Neural progenitor cell (in vitro differentiated cells): ENCODE results near the gene PEX11G. TPM values are rescaled to one million over a fixed set of nuclear protein-coding genes. Genes with fewer than 3 reads are reported as not detected.

Experiments used
- DNase-seq: peaks from one replicate; pipeline ENCODE4 v3.0.0-alpha.2; 2016; ENCODE audit warnings: low spot score
- H2AFZ ChIP-seq: fragments of 200-600 bp; sonication (generic); replicated peaks from 2 replicates; pipeline ENCODE4 v1.6.1; 2016; ENCODE audit warnings: antibody characterized with exemption
- H3F3A ChIP-seq: fragments of 200-600 bp; sonication (generic); 2 replicates; pipeline ENCODE4 v1.6.1; 2016; ENCODE audit warnings: antibody characterized with exemption, low read depth
- H3K27ac ChIP-seq: fragments of 200-600 bp; sonication (generic); 2 replicates; pipeline ENCODE4 v1.5.1; 2016; ENCODE audit warnings: mild to moderate bottlenecking
- H3K27me3 ChIP-seq: fragments of 200-600 bp; sonication (generic); 2 replicates; pipeline ENCODE4 v1.6.1; 2016; ENCODE audit warnings: mild to moderate bottlenecking, moderate library complexity
- H3K36me3 ChIP-seq: fragments of 200-600 bp; sonication (generic); 2 replicates; pipeline ENCODE4 v1.5.1; 2016
- H3K4me1 ChIP-seq: fragments of 200-600 bp; sonication (generic); 2 replicates; pipeline ENCODE4 v1.6.1; 2016; ENCODE audit warnings: mixed run types
- H3K4me2 ChIP-seq: fragments of 200-600 bp; sonication (generic); 2 replicates; pipeline ENCODE4 v1.6.1; 2016
- H3K4me3 ChIP-seq: fragments of 200-600 bp; sonication (generic); 2 replicates; pipeline ENCODE4 v1.5.1; 2016
- H3K79me2 ChIP-seq: fragments of 200-600 bp; sonication (generic); 2 replicates; pipeline ENCODE4 v1.6.1; 2016; ENCODE audit warnings: low read depth
- H3K9ac ChIP-seq: fragments of 200-600 bp; sonication (generic); 2 replicates; pipeline ENCODE4 v1.6.1; 2016
- H3K9me3 ChIP-seq: fragments of 200-600 bp; sonication (generic); 2 replicates; pipeline ENCODE4 v1.5.1; 2016; ENCODE audit warnings: low read depth
- H4K20me1 ChIP-seq: fragments of 200-600 bp; sonication (generic); 2 replicates; pipeline ENCODE4 v1.6.1; 2016; ENCODE audit warnings: low read depth
- H3K27ac Mint-ChIP-seq: 3 replicates; pipeline ENCODE4 v1.8.0; 2021; ENCODE audit warnings: mixed read lengths
- H3K27me3 Mint-ChIP-seq: 2 replicates; pipeline ENCODE4 v1.8.0; 2022; ENCODE audit warnings: low read depth, mild to moderate bottlenecking, inconsistent platforms, moderate library complexity, mixed read lengths; ENCODE audit not compliant: insufficient read depth
- H3K36me3 Mint-ChIP-seq: 3 replicates; pipeline ENCODE4 v1.8.0; 2021; ENCODE audit warnings: mixed read lengths
- H3K4me1 Mint-ChIP-seq: 3 replicates; pipeline ENCODE4 v1.8.0; 2021; ENCODE audit warnings: mixed read lengths
- H3K4me3 Mint-ChIP-seq: 3 replicates; pipeline ENCODE4 v1.8.0; 2021; ENCODE audit warnings: mild to moderate bottlenecking, moderate library complexity, mixed read lengths
- H3K9me3 Mint-ChIP-seq: 3 replicates; pipeline ENCODE4 v1.8.0; 2020; ENCODE audit warnings: mixed read lengths
- CTCF ChIP-seq: fragments of 200-600 bp; sonication (generic); IDR thresholded peaks from 2 replicates; pipeline ENCODE4 v1.5.1; 2017; ENCODE audit warnings: antibody characterized with exemption, mild to moderate bottlenecking
- EZH2 ChIP-seq: fragments of 200-600 bp; sonication (generic); IDR thresholded peaks from 2 replicates; pipeline ENCODE4 v1.6.1; 2017; ENCODE audit warnings: antibody characterized with exemption, mild to moderate bottlenecking, moderate library complexity
- EZH2phosphoT487 ChIP-seq: fragments of 200-600 bp; sonication (generic); IDR thresholded peaks from 2 replicates; pipeline ENCODE4 v1.6.1; 2017; ENCODE audit warnings: antibody characterized with exemption
- total RNA-seq: library from RNA; depleted of rRNA; stranded (reverse); fragments of >200 nt; gene quantifications from 2 replicates; pipeline ENCODE4 v1.2.3, GENCODE V29; 2015; ENCODE audit warnings: low replicate concordance

PEX11G gene
- total RNA-seq, 1 donor from 2014 or later = 1.0 TPM

GRCh38 chr19:7500811-7501450, 12.1 kb upstream of the PEX11G start:
- H2AFZ ChIP-seq = peak overlapping the region; percentile 64
- H3K9me3 ChIP-seq = no peaks in the 10 kb centered on the region
- H3K27ac ChIP-seq = no peak overlapping the region
- peak overlapping the region; percentile 84 for H3K4me3 Mint-ChIP-seq
- H3K36me3 ChIP-seq = no peaks in the 10 kb centered on the region
- peak overlapping the region; percentile 78 for H3K4me2 ChIP-seq
- H4K20me1 ChIP-seq = no peaks in the 10 kb centered on the region
- H3K36me3 Mint-ChIP-seq = no peaks in the 10 kb centered on the region
- H3K9me3 Mint-ChIP-seq = no peaks in the 10 kb centered on the region
- peaks cover 4% of the 10 kb centered on the region for H3K4me1 Mint-ChIP-seq
- H3F3A ChIP-seq = no peaks in the 10 kb centered on the region
- TF ChIP-seq EZH2 = peak; percentile 55
- no peak for TF ChIP-seq EZH2phosphoT487
- TF ChIP-seq CTCF = peak; percentile 22
- H3K9ac ChIP-seq = no peak overlapping the region
- H3K4me3 ChIP-seq = peak overlapping the region; percentile 45
- H3K79me2 ChIP-seq = no peaks in the 10 kb centered on the region
- peaks cover 55% of the 10 kb centered on the region for H3K27me3 ChIP-seq
- no peaks in the 10 kb centered on the region for H3K4me1 ChIP-seq
- no peak overlapping the region for H3K27ac Mint-ChIP-seq
- DNase-seq = peak; percentile 94
- H3K27me3 Mint-ChIP-seq = peaks cover 9% of the 10 kb centered on the region

GRCh38 chr19:7497292-7497691, 8.5 kb upstream of the PEX11G start:
- no peak overlapping the region for H3K9ac ChIP-seq
- H3K4me3 ChIP-seq = no peak overlapping the region
- Mint-ChIP-seq H3K4me3 (no peak overlapping the region), H3K36me3 (no peaks in the 10 kb centered on the region), H3K27ac (no peak overlapping the region), H3K27me3 (peaks cover 16% of the 10 kb centered on the region), H3K4me1 (peaks cover 22% of the 10 kb centered on the region), H3K9me3 (no peaks in the 10 kb centered on the region)
- TF ChIP-seq EZH2phosphoT487 = no peak
- TF ChIP-seq CTCF = peak; percentile 55
- no peak overlapping the region for H2AFZ ChIP-seq
- H4K20me1 ChIP-seq = no peaks in the 10 kb centered on the region
- no peaks in the 10 kb centered on the region for H3F3A ChIP-seq
- H3K79me2 ChIP-seq = no peaks in the 10 kb centered on the region
- no peaks in the 10 kb centered on the region for H3K9me3 ChIP-seq
- H3K4me2 ChIP-seq = no peak overlapping the region
- DNase-seq = peak; percentile 72
- peaks cover 31% of the 10 kb centered on the region for H3K27me3 ChIP-seq
- no peak overlapping the region for H3K27ac ChIP-seq
- H3K36me3 ChIP-seq = no peaks in the 10 kb centered on the region
- no peaks in the 10 kb centered on the region for H3K4me1 ChIP-seq

GRCh38 chr19:7494416-7495098, 5.7 kb upstream of the PEX11G start:
- H2AFZ ChIP-seq = peak overlapping the region; percentile 36
- no peak overlapping the region for H3K4me3 ChIP-seq
- Mint-ChIP-seq H3K4me1 (peaks cover 28% of the 10 kb centered on the region), H3K4me3 (peak overlapping the region; percentile 27), H3K27ac (peak overlapping the region; percentile 98), H3K27me3 (peaks cover 17% of the 10 kb centered on the region), H3K36me3 (no peaks in the 10 kb centered on the region), H3K9me3 (no peaks in the 10 kb centered on the region)
- H3K27ac ChIP-seq = no peak overlapping the region
- TF ChIP-seq CTCF = no peak
- no peak for TF ChIP-seq EZH2phosphoT487
- H3K9me3 ChIP-seq = no peaks in the 10 kb centered on the region
- no peaks in the 10 kb centered on the region for H3K36me3 ChIP-seq
- peaks cover 4% of the 10 kb centered on the region for H3K4me1 ChIP-seq
- peak; percentile 33 for DNase-seq
- H3K9ac ChIP-seq = no peak overlapping the region
- H3K27me3 ChIP-seq = peaks cover 4% of the 10 kb centered on the region
- peaks cover 6% of the 10 kb centered on the region for H3F3A ChIP-seq
- no peak overlapping the region for H3K4me2 ChIP-seq
- H3K79me2 ChIP-seq = no peaks in the 10 kb centered on the region
- no peaks in the 10 kb centered on the region for H4K20me1 ChIP-seq
